Suprapubic skin (tissue), 4 donors: ENCODE data around the gene HERPUD1. TPM values are rescaled to one million over a fixed set of nuclear protein-coding genes. Genes with fewer than 3 reads are reported as not detected.

Source experiments
- DNase-seq, 2 donors: peaks; one replicate each; pipeline ENCODE4 v3.0.0-alpha.2; 2019; ENCODE audit warnings: low spot score in 2 of 2
- H3K27ac ChIP-seq: fragments of 200-600 bp; sonication (generic); one replicate; pipeline ENCODE4 v1.5.1; 2019
- H3K27me3 ChIP-seq: fragments of 200-600 bp; sonication (generic); one replicate; pipeline ENCODE4 v1.5.1; 2019
- H3K36me3 ChIP-seq: fragments of 200-600 bp; sonication (generic); one replicate; pipeline ENCODE4 v1.5.1; 2019
- H3K4me1 ChIP-seq: fragments of 200-600 bp; sonication (generic); one replicate; pipeline ENCODE4 v1.5.1; 2019
- H3K4me3 ChIP-seq: fragments of 200-600 bp; sonication (generic); one replicate; pipeline ENCODE4 v1.5.1; 2019; ENCODE audit warnings: mild to moderate bottlenecking
- H3K9me3 ChIP-seq: fragments of 200-600 bp; sonication (generic); one replicate; pipeline ENCODE4 v1.5.1; 2019
- CTCF ChIP-seq, 2 donors: fragments of 200-600 bp in 1 of 2; fragments of 450-650 bp in 1 of 2; sonication (generic) in 1 of 2; IDR thresholded peaks; one replicate each; pipeline ENCODE4 v1.5.1; 2016 to 2019; ENCODE audit warnings: antibody characterized with exemption in 2 of 2, mild to moderate bottlenecking in 1 of 2, moderate library complexity in 1 of 2
- EP300 ChIP-seq: sonication (generic); formaldehyde crosslinking; IDR thresholded peaks from one replicate; pipeline ENCODE4 v1.6.1; 2017; ENCODE audit warnings: antibody characterized with exemption
- POLR2A ChIP-seq, 2 donors: fragments of 450-650 bp; IDR thresholded peaks; one replicate each; pipeline ENCODE4 v1.6.1; 2017; ENCODE audit warnings: antibody characterized with exemption in 2 of 2, mild to moderate bottlenecking in 2 of 2, moderate library complexity in 2 of 2
- POLR2AphosphoS5 ChIP-seq, 3 donors: sonication (generic); formaldehyde crosslinking; IDR thresholded peaks; one replicate each; pipeline ENCODE4 v1.6.1; 2017; ENCODE audit warnings: antibody characterized with exemption in 3 of 3
- WGBS: methylation state at CpG from one replicate; pipeline ENCODE4 v1.1.5; 2018; 5-methylcytosine and 5-hydroxymethylcytosine counted together
- total RNA-seq, 4 donors: library from RNA; depleted of rRNA; stranded (reverse); fragments of >200 nt; gene quantifications; one replicate each; pipeline ENCODE4 v1.1.0, GENCODE V29; 2016

The HERPUD1 gene
- total RNA-seq, 4 donors from 2014 or later = 146 to 246 (median 160) TPM

GRCh38 chr16:56923481-56924091 is 8.4 kb upstream of the HERPUD1 start:
- Histone ChIP-seq H3K27me3 (no peaks in the 10 kb centered on the region), H3K4me1 (peaks cover 11% of the 10 kb centered on the region), H3K4me3 (no peak overlapping the region), H3K27ac (no peak overlapping the region), H3K36me3 (no peaks in the 10 kb centered on the region), H3K9me3 (no peaks in the 10 kb centered on the region)
- WGBS = 91% methylated on average over 9 of the region's 9 CpGs
- TF ChIP-seq POLR2AphosphoS5 (IDR thresholded peaks at IDR 0.05) = no peak
- no peak for TF ChIP-seq EP300
- TF ChIP-seq CTCF (IDR thresholded peaks at IDR 0.05) = no peak
- no peak for TF ChIP-seq POLR2A (IDR thresholded peaks at IDR 0.05)
- DNase-seq = no peak

- H3K27me3 ChIP-seq = no peaks in the 10 kb centered on the region
- no peak overlapping the region for H3K27ac ChIP-seq
- no peak for DNase-seq
- WGBS = 54% methylated on average over 2 of the region's 2 CpGs
- no peak overlapping the region for H3K4me3 ChIP-seq
- TF ChIP-seq CTCF (IDR thresholded peaks at IDR 0.05) (no peak), POLR2A (IDR thresholded peaks at IDR 0.05) (no peak), EP300 (no peak), POLR2AphosphoS5 (IDR thresholded peaks at IDR 0.05) (no peak)
- H3K36me3 ChIP-seq = no peaks in the 10 kb centered on the region
- peaks cover 7% of the 10 kb centered on the region for H3K4me1 ChIP-seq
- H3K9me3 ChIP-seq = no peaks in the 10 kb centered on the region
These were observed 4.5 kb upstream of the HERPUD1 start for GRCh38 chr16:56927471-56927870.

GRCh38 chr16:56929639-56930038 is 2.3 kb upstream of the HERPUD1 start:
- no peak for DNase-seq
- Histone ChIP-seq H3K27ac (no peak overlapping the region), H3K27me3 (no peaks in the 10 kb centered on the region), H3K9me3 (no peaks in the 10 kb centered on the region), H3K4me3 (no peak overlapping the region), H3K4me1 (peaks cover 20% of the 10 kb centered on the region), H3K36me3 (no peaks in the 10 kb centered on the region)
- TF ChIP-seq POLR2AphosphoS5 (IDR thresholded peaks at IDR 0.05) (no peak), EP300 (no peak), CTCF (IDR thresholded peaks at IDR 0.05) (no peak), POLR2A (IDR thresholded peaks at IDR 0.05) (no peak)
- 95% methylated on average over 4 of the region's 4 CpGs for WGBS

- TF ChIP-seq EP300 (no peak), POLR2A (IDR thresholded peaks at IDR 0.05) (no peak), CTCF (IDR thresholded peaks at IDR 0.05) (no peak), POLR2AphosphoS5 (IDR thresholded peaks at IDR 0.05) (no peak)
- Histone ChIP-seq H3K9me3 (no peaks in the 10 kb centered on the region), H3K4me1 (peaks cover 29% of the 10 kb centered on the region), H3K27me3 (no peaks in the 10 kb centered on the region), H3K4me3 (no peak overlapping the region), H3K36me3 (peaks cover under 1% of the 10 kb centered on the region), H3K27ac (peak overlapping the region; percentile 97)
- 79% methylated on average over 14 of the region's 15 CpGs for WGBS
- no peak for DNase-seq
These were observed 1.3 kb upstream of the HERPUD1 start for GRCh38 chr16:56930486-56931270.

- WGBS = 9% methylated on average over 25 of the region's 25 CpGs
- Histone ChIP-seq H3K27ac (peak overlapping the region; percentile 97), H3K9me3 (no peaks in the 10 kb centered on the region), H3K36me3 (peaks cover 7% of the 10 kb centered on the region), H3K27me3 (no peaks in the 10 kb centered on the region), H3K4me3 (peak overlapping the region; percentile 84), H3K4me1 (peaks cover 36% of the 10 kb centered on the region)
- no peak for TF ChIP-seq CTCF (IDR thresholded peaks at IDR 0.05)
- TF ChIP-seq POLR2AphosphoS5 (IDR thresholded peaks at IDR 0.05) = no peak
- TF ChIP-seq POLR2A (IDR thresholded peaks at IDR 0.05) = no peak
- no peak for TF ChIP-seq EP300
- no peak for DNase-seq
These were observed 561 bp upstream of the HERPUD1 start for GRCh38 chr16:56931271-56931891.
